GM18517 (cell line): ENCODE results near the gene THRB.
"Not testable (repeated sequence)": the region's sequence is repeated elsewhere in the genome, so short reads cannot be mapped to it uniquely, and the experiment has no call there.

Source experiments
- ATAC-seq: cut with Tn5 transposase; IDR thresholded peaks from one replicate; pipeline ENCODE4 v1.9.1; 2021; ENCODE audit warnings: mild to moderate bottlenecking, moderate library complexity; ENCODE audit not compliant: unreplicated experiment

Gene THRB

DNA sequence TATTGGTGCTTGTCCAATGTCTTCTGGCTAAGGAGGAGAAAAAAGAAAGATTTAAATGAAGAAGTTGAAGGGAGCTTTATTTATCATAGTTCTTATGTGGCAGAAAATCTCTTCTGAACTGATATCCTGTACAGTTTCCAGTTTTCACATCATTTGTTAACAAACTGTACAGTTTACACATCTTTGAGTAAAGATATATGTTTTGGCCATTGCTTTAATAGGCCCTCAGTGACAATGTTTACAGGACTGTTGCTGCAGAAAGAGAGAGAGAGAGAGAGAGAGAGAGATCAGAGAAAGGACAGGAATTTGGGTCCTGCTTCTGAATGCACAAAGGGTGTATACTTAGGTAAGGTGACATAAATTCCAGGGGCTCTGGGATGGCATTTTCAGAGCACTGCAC, 361.2 kb downstream of the THRB start:
- ATAC-seq: no peak

DNA sequence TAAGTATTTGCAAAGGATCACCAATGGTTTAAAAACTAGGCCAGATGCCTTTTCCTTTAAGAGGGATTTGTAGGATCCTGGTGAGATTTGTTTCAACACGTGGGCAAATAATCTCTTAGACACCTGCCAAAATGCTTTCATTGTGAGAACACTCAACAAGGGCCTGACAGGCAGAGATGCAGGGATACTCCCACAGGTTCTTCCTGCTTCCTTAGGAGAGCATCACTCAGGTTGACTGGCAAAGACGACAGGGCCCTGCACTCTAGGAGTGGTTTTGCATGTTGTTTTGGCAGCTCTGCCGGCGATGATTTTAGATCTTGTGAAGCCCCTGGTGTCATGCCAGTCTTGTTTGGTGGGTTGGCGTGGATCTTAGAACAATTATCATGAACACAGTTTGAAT, 365.1 kb downstream of the THRB start:
- no peak for ATAC-seq

DNA sequence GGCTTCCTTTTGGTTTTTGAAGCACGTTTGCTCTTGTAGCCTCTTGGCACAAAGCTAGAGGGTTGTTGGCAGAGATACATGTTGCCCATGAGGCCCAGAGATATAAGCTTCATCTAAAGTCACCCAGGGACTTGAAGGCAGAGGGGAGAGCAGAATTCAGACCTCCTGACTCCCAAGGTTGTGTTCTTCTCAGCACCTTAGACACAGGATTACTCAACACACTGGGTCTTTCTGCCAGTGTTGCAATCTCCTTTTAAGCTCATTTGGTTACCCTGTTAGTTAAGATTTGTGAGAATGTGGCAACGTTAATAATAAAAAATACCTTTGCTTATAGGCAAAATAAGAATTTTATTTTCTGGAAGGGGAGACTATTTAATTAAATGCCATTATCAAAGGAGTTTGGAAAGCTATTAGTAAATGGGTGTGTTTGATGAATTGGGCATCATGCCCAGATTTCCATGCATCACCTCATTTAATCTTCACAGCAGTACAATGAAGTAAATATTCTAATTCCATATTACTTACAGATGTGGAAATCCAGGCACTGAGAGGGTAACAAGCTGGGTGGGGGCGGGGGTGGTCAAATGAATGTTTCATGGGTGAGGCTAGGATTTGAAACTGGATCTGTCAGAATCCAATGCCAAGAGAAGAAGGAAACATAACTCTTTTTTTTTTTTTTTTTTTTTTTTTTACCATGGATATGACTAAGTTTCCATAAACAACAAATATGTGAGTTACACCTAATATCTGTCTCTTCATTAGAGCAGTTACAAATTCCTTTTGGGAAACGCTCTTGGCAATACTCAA, 366.2 kb downstream of the THRB start:
- ATAC-seq: no peak

DNA sequence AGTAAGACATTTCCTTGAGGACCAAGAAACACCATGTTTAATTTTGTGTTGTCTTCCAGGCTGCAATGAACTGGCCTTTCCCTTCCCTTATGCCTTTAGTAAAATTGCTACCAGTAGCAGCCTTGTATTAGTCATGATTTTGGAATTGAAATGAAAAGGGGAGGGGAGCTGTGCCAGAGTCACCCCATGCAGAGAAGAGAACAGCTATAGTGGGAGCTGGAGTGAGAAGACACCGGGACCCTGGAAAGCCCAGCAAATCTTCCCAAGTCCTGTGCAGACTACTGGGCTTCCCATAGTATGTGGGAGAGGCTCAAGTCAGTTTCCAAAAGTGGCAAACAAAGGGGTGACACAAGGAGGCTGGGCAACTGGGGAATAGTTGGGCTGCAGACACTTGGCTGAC, 371.1 kb downstream of the THRB start:
- ATAC-seq: no peak

DNA sequence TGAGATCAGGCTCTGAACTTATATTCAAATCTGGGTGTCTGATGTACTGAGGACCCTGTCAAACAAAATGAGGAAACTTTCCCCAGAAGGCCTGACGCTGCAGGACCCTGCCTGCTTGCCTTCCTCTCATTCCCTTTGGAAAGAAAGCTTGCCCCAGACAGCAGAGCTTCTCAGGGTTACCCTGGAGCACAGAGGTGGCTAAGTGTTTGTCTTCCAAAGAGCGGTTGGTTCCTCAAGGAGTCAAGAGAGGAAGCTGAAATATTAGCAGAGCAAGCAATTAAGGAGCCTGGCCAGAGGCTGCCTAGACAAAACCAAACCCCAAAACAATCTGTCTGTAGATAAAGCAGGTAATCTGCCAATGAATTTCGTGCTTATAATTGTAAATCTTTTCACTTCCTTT, 374.2 kb downstream of the THRB start:
- no peak for ATAC-seq

DNA sequence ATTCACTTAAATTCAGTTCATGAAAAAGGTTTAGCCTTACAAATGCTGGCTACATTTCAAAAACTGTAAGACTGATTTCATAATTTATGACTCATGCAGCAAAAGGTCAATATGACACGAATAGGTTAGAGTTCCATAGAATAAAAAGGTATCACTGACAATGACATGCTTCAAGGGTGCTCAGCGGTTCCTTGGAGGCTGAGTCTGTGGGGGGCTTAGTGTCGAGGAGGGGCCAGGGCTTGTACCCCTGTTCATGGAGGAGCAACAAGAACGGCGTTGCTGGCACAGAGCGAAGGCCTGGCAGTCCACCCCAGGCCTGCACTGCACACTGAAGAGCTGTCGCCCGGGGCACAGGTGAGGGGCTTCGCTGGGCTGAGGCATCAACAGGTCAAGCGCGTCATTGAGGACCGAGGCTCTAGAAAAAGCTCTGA, 375.3 kb downstream of the THRB start:
- no peak for ATAC-seq

DNA sequence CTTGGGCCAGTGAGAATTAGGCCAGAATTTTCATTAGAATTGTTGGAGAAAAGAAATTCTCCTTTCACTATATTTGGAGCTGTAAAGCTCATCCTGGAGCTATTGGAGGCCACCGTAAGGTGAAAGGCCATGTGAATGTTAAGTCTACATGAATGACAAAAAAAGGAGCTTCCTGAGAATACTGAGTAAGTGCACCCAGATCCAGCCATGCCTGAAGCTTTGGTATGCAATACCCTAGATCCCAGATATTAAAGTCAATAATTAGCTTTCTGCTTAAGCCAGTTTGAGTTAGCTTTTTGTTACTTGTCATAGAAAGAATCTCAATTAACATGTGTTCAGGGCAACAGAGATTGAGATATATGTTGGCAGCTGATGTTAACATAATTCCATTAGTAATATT, 377.1 kb downstream of the THRB start:
- no peak for ATAC-seq

DNA sequence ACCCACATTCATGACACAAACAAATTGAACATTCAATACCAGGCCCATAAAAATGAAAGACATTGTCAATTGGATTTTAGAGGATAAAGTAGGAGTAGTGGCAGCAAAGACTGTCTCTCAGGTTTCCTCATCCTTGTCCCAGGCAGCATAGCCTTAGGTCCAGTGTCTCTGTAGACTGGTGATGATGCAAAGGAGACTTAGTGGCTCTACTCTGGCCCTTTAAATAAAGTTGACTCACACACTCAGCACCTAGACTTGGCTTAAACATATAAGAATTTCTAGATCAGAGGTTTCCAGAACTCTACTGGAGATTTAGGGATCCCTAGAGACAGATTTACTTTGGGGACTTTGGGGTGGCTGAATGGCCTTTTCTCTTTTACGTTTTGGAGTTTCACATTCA, 382.9 kb downstream of the THRB start:
- no peak for ATAC-seq

DNA sequence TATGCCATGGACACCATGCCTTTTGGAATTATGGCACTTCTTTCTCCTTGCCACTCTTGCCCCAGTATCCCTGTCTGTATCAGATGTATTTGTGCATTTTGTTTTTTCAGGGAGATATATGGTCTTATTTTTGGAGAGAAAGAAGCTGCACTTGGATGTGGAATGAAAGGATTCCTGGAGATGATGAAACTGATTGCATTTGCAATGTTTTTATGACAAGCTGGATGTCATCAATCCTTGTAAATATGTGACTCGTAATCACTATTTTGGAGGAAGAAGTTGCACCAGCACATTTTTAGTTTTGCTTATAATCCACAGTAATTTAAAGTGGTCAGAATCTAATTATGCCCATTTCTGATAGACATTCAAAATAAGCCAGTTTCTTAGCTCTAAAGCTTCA, 384.6 kb downstream of the THRB start:
- ATAC-seq: no peak

DNA sequence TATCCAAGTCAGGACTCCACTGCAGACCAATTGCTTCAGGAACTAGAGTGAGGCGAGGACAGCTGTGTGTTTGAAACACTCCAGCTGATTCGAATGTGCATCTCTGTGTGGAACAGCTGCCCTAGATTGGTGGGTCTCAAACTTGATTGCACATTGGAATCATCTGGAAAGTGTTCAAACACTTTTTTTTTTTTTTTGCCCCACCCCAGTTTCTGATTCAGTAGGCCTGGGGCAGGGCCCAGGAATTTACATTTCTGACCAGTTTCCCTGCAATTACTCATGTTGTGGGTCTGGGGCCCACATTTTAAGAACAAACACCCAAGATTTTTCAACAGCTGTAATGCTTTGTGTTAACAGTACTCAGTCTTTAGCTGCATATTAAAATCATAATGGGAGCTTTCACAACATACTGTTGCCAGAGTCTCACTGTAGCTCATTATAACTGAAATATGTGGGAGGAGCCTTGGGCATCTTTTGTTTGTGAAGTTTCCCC, 392.9 kb downstream of the THRB start:
- no peak for ATAC-seq

DNA sequence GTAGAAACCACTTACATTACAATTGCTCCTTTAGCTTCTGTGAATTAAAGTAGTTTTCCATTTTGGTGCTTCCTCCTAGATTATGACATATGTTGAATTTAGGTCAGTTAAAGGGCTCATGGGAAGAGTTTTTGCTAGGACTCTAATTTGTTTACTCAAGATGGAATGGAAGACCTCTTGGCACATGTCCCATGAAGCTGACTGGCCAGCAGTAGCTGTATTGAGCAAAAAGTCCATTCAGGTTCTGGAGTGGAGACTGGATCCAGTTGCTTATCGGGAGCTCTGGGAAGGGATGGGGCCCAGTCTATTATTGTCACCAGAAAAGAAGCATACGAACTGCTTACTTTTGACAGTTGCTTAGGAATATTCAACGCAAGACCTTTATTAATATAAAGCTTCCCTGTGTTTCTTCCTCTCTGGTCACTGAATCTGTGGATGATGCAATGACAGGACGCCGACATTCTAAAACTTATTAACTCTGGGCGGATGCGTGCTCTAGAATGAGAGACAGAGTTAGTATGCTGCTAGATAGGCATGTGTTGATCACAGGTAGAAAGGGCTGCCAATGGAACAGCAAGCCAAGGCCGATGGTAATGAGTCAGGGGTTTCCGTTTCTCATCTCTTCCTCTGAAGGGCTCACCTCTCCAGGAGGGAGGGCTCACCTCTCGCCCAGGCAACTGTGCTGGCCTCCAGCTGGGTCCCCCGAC, 393.8 kb downstream of the THRB start:
- ATAC-seq: no peak

DNA sequence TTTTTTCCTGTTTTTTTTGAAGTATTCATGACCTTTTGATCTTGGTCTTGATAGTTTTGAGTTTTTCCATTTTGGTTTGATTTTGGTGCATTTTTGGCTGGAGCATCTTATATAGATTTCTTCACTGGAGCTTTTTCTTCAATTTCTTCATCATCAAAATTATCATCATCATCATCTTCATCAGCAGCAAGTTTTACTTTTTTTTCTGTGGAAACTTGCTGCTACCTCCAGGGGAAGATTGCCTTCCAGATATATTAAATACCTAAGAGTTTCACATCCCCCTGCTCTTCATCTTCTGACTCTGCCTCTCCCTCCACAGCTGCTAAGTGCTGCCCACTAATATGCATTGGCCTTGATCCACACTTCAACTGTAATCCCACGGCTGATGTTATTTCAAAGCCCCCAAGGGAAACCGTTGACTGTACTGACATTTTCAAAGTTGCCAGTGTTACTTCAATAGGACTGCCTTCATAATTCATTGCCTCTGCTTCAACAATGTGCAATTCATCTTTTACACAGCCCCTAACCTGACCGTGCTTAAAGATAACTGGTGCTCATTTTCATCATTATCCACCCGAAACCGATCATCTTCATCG, 397.9 kb downstream of the THRB start:
- no peak for ATAC-seq

DNA sequence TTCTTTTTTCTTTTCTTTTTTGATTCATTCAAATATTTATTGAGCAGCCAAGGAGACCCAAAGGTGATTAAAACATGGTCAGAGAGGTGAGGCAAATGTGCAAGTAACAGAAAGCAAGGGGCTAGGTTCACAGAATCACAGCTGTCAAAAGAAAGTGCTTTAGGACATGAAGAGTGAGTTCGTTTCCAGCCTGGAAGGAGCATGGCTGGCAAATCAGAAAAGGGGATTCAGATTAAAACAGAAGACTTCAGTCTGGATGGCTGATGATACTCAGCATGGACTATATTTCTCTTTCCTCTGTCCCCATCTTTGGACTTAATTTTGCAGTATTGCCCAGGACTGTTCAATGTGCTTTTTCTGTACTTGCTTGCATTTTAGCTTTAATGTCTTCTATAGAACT, 398.4 kb downstream of the THRB start:
- ATAC-seq: no peak

DNA sequence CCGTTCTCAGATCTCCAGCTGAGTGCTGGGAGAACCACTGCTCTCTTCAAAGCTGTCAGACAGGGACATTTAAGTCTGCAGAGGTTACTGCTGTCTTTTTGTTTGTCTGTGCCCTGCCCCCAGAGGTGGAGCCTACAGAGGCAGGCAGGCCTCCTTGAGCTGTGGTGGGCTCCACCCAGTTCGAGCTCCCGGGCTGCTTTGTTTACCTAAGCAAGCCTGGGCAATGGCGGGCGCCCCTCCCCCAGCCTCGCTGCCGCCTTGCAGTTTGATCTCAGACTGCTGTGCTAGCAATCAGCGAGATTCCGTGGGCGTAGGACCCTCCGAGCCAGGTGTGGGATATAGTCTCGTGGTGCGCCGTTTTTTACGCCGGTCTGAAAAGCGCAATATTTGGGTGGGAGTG, 399.8 kb downstream of the THRB start:
- not testable (repeated sequence) for ATAC-seq

DNA sequence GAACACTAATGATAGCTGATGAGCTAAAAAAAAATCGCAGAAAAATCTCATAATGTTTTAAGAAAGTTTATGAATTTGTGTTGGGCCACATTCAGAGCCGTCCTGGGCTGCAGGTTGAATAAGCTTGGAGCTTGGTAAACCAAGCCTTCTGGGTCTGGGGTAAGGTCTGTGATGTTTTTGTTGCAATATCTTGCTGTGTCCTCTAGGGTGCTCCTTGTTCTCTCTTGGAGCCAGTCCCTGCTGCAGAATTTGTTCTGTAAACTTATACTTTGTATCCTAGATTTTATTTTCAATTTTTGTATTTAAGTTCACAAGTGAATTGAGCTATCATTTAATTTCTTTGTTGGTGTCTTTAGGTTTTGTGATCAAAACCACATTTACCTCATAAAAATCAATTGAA, 405.9 kb downstream of the THRB start:
- peak; percentile 80 for ATAC-seq

DNA sequence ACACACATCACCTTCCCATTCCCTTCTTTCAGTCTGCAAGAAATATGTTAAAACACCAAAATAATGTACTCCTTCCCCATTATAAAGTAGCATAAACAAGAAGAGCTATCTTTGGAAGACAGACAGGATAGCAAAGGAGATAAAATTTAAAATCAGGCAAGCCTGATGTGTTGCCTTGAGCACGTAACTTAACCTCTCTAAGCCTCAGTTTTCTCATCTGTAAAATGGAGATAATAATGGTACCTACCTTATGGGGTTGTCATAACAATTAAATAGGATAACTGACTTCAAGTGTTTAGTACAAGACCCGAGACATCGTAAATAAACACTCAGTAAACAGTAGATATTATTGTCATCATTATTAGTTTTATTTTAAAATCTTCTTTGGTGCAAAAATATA, 407.2 kb downstream of the THRB start:
- no peak for ATAC-seq

DNA sequence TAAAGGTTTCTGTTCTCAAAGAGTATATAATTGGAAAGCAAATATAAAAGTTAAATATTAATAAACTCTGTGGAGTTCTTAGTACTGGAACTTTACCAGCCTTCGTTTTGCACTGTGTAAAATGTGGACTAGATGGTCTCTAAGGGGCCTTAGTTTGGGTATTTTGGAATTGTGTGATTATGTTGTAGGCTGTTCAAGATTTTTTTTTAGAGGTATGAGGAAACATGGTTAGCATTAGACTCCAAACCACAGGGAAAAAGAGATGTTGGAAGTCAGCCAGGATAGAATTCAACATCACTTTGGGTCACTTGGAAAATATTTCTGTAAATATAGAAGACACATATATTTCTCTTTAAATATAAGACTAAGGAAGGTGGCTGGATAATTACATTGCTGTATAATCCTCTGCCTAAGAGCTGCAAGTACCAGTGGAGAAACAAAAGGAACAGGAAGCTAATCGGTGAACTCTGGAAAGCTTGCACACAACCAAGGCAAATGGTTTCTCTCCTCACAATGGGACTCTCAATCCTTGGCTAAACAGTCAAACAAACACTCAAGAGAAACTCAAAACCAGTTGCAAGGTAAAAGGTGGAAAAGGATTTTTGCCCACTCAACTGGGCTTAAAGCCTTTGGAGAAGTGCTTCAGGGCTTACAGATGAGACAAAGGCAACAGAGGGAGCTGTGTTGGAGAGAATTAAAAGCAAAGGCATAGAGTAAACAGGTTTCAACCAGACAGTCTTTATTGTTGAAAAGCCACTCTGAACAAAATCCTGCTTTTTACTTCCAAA, 407.8 kb downstream of the THRB start:
- no peak for ATAC-seq

DNA sequence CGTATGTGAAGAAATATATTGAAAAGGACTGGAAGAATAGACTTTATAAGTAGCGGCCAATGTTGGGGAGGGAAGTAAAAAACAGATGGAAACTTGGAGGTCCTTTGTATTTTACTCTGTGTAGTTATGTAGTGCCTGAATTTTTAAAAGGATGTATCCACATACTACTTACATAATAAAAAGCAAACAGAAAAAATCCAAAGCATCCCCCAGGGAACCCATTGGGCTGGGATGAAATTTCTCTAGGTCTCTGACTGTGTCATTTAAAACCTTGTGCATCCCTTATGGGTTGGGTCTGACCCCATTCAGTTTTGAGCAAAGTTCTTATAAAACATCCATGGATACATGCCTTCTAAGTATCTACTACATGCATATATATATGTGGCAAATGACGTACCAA, 408.4 kb downstream of the THRB start:
- no peak for ATAC-seq

DNA sequence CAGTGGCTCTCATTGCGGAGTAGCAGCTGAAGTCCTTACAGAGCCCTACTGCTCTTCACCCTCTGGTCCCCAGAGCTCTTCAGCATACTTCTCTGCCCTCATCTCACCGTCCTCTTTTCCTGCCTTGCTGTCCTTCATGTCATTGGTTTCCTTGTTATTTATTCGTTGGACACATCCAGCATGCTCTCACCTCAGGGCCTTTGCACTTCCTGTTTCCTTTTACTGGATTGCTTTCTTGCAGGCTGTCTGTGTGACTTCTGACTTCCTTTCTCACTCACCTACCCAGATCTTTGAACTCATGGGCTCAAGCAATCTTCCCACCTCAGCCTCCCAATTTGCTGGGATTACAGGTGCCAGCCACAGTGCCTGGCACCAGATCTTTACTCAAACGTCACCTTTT, 422.5 kb downstream of the THRB start:
- ATAC-seq: no peak

DNA sequence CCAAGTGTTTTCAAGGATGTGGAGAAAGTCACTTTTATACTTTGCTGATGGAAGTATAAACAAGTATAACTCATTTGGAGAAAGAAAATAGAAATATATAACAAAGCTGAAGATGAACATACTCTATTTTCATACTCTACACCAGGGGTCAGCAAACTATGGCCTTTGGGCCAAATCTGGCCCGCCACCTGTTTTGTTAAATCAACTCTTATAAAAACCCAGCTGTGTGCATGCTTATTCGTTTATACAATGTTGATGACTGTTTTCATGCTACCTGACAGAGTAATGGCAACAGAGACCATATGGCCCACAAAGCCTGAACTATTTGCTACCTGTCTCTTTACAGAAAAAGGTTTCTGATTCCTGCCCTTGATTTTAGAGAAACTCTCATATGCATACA, 425.6 kb downstream of the THRB start:
- ATAC-seq: no peak

DNA sequence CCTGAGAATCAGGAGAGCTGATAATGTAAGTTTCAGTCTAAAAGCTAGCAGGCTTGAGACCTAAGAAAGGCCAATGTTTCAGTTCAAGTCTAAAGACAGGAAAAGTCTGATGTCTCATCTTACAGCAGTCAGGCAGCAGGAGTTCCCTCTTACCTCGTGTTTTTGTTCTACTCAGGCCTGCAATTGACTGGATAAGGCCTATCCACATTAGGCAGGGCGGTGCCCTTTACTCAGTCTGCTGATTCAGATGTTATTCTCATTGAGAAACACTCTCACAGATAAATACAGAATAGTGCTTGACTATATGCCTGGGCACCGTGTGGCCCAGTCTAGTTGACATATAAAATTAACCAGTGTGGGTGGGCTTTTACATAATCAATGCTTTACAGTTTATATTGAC, 427.2 kb downstream of the THRB start:
- ATAC-seq: no peak
